ENCODE results near the gene CDK4. TPM values are rescaled to one million over a fixed set of nuclear protein-coding genes. Genes with fewer than 3 reads are reported as not detected.
"Not testable (repeated sequence)": the region's sequence is repeated elsewhere in the genome, so short reads cannot be mapped to it uniquely, and the experiment has no call there.

Gene CDK4
- 146 and 180 TPM in 2 replicates for total RNA-seq

DNA sequence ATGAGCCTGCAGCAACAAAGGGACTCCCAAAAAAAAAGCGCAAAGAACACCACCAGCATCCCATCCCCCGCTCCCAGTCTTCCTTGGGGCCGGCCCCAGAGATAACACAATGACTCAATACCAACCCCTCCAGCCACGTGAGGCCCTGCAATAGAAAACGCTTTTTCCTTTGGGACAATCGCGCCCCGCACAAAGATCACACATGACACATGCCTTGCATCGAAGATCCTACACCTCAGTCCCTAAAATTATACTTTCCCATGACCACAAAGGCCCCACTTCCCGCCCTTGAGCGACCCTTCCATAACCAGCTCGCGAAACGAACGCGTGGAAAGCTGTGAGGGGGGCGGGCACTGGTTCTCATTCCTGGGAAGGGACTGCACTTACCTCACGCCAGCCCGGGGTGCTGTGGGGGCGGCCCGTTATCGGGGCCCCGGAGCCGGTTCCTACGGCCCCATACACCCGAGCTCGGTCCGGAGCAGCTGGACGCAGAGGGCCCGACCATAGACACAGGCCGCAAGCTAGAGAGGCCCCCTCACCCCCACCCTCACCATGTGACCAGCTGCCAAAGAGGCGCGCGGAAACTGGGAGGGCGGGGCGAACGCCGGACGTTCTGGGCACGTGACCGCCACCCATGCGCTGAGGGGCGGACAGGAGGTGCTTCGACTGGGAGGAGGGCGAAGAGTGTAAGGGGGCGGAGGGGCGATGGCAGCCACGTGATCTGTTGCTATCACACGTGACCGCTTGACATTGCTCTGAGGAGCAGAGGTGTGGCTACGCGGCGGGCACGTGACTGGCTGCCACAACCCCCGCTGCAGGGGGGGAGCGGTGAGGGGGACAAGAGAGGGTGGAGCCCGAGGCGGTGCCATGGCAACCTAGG, at the start of gene CDK4:
Gene CDK4, minus strand, starts transcription at position 523 of the 880 bp plus-strand sequence. CDS start 593 bp downstream, outside the sequence.
- peak; percentile 99 to 100 for DNase-seq (ENCODE audit: low read depth in 2 of 2)

- no peak for DNase-seq (ENCODE audit: low read depth in 2 of 2)
Measured at GRCh38 chr12:57800965-57801364, 48.9 kb upstream of the CDK4 start.

- no peak for DNase-seq (ENCODE audit: low read depth in 2 of 2)
Measured at GRCh38 chr12:57797933-57798332, 45.8 kb upstream of the CDK4 start.

DNA sequence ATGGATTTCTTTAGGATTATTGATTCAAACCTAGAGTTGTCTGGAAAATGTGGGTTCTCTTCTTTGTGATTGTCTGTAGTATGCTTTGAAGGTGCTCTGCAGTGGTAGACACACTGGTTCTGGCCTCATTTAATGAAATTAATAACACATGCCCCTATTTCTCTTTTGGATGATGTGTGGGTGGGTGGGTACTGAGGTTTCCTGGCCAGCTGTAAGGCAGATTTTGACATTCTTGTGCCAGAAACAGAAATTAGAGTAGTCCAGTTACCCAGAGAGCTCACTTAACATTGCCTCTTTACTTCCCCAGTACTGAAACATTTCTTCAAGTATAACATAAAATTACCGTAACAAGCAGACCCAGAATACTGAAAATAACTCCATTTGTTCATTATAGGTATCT, 44.9 kb upstream of the CDK4 start:
- no peak for DNase-seq (ENCODE audit: low read depth in 2 of 2)

- no peak for DNase-seq (ENCODE audit: low read depth in 2 of 2)
Measured at GRCh38 chr12:57795354-57795753, 43.2 kb upstream of the CDK4 start.

GRCh38 chr12:57793920-57794319, 41.8 kb upstream of the CDK4 start:
- peak in 1 of 2 donors; percentile 25 for DNase-seq (ENCODE audit: low read depth in 2 of 2)

- DNase-seq (ENCODE audit: low read depth in 2 of 2): no peak
Measured at GRCh38 chr12:57783861-57784260, 31.8 kb upstream of the CDK4 start.

GRCh38 chr12:57783466-57783801, 31.3 kb upstream of the CDK4 start:
- DNase-seq (ENCODE audit: low read depth in 2 of 2): no peak

- DNase-seq (ENCODE audit: low read depth in 2 of 2): peak; percentile 89 to 96
Measured at GRCh38 chr12:57782608-57783465, 30.7 kb upstream of the CDK4 start, which contains the start of gene TSFM. TSS of gene TSFM (plus strand) at chr12:57782787. CDS start at chr12:57782802, 15 bp downstream.

GRCh38 chr12:57782243-57782607, 30.1 kb upstream of the CDK4 start:
- no peak for DNase-seq (ENCODE audit: low read depth in 2 of 2)

GRCh38 chr12:57781801-57782200, 29.7 kb upstream of the CDK4 start:
- no peak for DNase-seq (ENCODE audit: low read depth in 2 of 2)

- no peak for DNase-seq (ENCODE audit: low read depth in 2 of 2)
Measured at GRCh38 chr12:57781244-57781643, 29.1 kb upstream of the CDK4 start.

- DNase-seq (ENCODE audit: low read depth in 2 of 2): no peak
Measured at GRCh38 chr12:57780284-57780897, 28.3 kb upstream of the CDK4 start.

DNA sequence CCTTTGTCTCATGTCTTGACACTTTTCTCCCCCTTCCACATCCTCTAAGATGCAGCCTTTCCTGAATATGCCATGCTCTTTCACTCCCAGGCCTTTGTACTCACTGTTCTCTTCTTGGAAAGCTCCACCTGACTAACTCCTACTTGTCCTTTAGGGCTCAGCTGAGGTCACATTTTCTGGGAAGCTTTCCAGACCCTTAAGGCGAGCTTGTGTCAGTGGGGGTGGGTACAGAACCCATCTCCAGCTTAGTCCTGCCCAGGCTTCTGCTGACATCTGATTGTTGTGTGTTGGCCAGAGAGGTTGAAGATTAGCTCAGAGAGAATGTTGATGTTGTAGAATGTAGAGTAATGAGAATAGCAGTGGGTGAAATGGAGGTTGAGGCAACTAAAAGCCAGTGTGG, 27.6 kb upstream of the CDK4 start:
- no peak for DNase-seq (ENCODE audit: low read depth in 2 of 2)

DNA sequence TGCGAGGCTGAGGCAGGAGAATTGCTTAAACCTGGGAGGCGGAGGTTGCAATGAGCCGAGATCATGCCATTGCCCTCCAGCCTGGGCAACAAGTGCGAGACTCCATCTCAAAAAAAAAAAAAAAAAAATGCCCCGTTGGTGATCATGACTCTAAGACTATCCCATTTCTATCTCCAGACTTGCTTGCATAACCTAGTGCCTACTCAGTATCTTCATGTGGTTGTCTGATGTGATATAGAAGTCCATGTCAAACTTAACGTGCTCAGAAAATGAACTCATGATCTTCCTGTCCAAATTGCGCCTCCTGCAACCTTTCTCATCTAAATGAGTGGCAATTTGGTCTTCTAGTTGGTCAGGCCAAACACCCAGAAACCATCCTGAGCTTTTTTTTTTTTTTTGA, 25.8 kb upstream of the CDK4 start:
- no peak for DNase-seq (ENCODE audit: low read depth in 2 of 2)

GRCh38 chr12:57777367-57777766, 25.3 kb upstream of the CDK4 start:
- no peak for DNase-seq (ENCODE audit: low read depth in 2 of 2)

- no peak for DNase-seq (ENCODE audit: low read depth in 2 of 2)
Measured at GRCh38 chr12:57776247-57776587, 24.1 kb upstream of the CDK4 start.

DNA sequence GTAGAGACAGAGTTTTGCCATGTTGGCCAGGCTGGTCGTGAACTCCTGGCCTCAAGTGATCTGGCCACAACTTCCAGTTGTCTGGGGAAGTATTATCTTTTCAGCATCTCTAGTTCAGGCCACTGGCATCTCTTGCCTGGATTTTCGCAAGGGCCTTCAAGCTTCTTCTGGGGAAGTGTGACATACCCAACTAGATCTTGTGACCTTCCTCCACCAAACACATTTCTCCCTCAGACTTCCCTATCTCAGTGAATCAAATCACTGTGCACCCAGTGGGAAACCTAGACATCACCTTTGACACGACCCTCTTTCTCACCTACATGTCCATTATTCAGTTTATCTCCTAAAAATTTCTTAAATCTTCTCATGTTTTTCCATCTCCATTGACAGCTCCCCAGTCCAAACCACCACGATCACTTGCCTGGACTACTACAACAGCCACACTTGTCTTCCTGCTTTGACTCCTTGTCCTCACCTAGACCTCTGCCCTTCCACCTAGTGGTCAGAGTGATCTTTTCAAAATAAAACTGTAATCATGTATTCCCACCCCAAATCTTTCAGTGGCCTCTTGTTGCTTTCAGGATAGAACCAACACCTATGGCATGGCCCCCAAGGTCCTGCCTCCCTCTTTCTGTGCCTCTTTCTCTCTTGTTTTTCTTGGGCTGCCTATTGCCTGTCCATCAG, 23.6 kb upstream of the CDK4 start:
- no peak for DNase-seq (ENCODE audit: low read depth in 2 of 2)

DNA sequence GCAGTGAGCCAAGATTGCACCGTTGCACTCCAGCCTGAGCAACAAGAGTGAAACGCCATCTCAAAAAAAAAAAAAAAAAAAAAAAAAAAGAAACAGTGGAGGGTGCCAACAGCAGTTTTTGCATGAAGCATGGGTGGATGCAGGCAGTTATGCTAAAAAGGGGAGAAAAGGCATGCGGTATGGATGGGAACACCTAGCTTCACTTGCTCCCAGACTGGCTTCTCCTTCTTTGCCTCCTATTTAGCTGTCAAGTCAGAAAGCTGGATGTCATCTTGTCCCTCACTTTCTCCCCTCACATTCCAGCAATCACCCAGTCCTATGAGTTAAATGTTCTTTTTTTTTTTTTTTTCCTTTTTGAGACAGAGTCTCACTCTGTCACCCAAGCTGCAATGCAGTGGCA, 22.9 kb upstream of the CDK4 start:
- DNase-seq (ENCODE audit: low read depth in 2 of 2): no peak

- DNase-seq (ENCODE audit: low read depth in 2 of 2): not testable (repeated sequence)
Measured at GRCh38 chr12:57774634-57775033, 22.5 kb upstream of the CDK4 start.

Data from dermis microvascular lymphatic vessel endothelial cell (primary cell).